ENCODE data around the gene SCAPER.

- TF ChIP-seq CTCF (IDR thresholded peaks at IDR 0.05) (peak in 3 of 6 experiments; percentile 53 to 59 (median 56)), POLR2A (IDR thresholded peaks at IDR 0.05) (no peak)
Measured at GRCh38 chr15:76866716-76867321, 38.3 kb downstream of the SCAPER start.

Measured in Peyer's patch (tissue), 4 donors.